Activated CD8-positive, alpha-beta memory T cell treated with anti-CD3 and anti-CD28 coated beads, Interleukin-2, amount 10 ng/mL, durations not matched to agents 7 days and 5 days (primary cell): ENCODE measurements around the gene VAC14. TPM values are rescaled to one million over a fixed set of nuclear protein-coding genes. Genes with fewer than 3 reads are reported as not detected.

Source experiments
- ATAC-seq: fragments of 150-1000 bp; cut with Tn5 transposase; one replicate; pipeline ENCODE4 v1.10.0; 2021; ENCODE audit warnings: moderate library complexity
- CTCF ChIA-PET: fragments of 350-600 bp; sonication (Branson Sonifier 250); formaldehyde crosslinking; loops from one replicate; lab custom pipeline; 2021; ENCODE audit warnings: antibody characterized with exemption; lab: Charles Lee
- DNase-seq: peaks from one replicate; pipeline ENCODE4 v3.0.0-alpha.2; 2020
- H3K27ac Mint-ChIP-seq: one replicate; pipeline ENCODE4 v1.8.0; 2021; ENCODE audit warnings: mild to moderate bottlenecking, mixed read lengths
- H3K27me3 Mint-ChIP-seq: one replicate; pipeline ENCODE4 v1.8.0; 2021; ENCODE audit warnings: mixed read lengths
- H3K36me3 Mint-ChIP-seq: one replicate; pipeline ENCODE4 v1.8.0; 2021; ENCODE audit warnings: mild to moderate bottlenecking, mixed read lengths
- H3K4me1 Mint-ChIP-seq: one replicate; pipeline ENCODE4 v1.8.0; 2021; ENCODE audit warnings: mixed read lengths
- H3K4me3 Mint-ChIP-seq: one replicate; pipeline ENCODE4 v1.8.0; 2021; ENCODE audit warnings: mild to moderate bottlenecking, moderate library complexity, mixed read lengths
- H3K9me3 Mint-ChIP-seq: one replicate; pipeline ENCODE4 v1.8.0; 2022; ENCODE audit warnings: low read depth, mixed read lengths
- total RNA-seq, 2 experiments: library from RNA; stranded (reverse); gene quantifications; one replicate each; pipeline ENCODE4 v1.2.3, GENCODE V29; 2021

The VAC14 gene
- total RNA-seq, 2 experiments from 2014 or later: 36.2 to 38.6 TPM

DNA sequence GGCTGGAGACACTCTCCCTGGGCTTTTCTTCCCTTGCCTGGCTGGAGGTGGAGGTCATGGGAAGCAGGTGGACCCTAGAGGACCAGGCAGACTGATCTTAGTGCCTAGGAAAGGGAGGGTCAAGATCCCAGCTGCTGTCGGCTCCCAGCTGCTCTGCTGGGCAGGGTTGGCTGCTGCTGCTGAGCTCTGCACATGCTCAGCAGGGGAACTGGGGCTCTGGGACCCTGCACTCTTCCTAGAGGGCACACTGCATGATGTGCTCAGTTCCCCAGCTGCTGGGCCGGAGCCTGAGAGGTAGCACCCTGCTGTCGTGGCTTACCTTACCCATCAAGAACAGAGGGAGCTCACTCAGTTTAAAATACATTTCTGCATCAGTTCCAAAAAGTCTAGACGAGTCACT, 34.3 kb downstream of the VAC14 start:
- H3K4me1 Mint-ChIP-seq: peaks cover 2% of the 10 kb centered on the region
- H3K9me3 Mint-ChIP-seq: no peaks in the 10 kb centered on the region
- no peak overlapping the region for H3K27ac Mint-ChIP-seq
- no peak for DNase-seq
- no peaks in the 10 kb centered on the region for H3K27me3 Mint-ChIP-seq
- CTCF ChIA-PET: no interaction called here
- no peak overlapping the region for H3K4me3 Mint-ChIP-seq
- no peaks in the 10 kb centered on the region for H3K36me3 Mint-ChIP-seq
- no peak for ATAC-seq

DNA sequence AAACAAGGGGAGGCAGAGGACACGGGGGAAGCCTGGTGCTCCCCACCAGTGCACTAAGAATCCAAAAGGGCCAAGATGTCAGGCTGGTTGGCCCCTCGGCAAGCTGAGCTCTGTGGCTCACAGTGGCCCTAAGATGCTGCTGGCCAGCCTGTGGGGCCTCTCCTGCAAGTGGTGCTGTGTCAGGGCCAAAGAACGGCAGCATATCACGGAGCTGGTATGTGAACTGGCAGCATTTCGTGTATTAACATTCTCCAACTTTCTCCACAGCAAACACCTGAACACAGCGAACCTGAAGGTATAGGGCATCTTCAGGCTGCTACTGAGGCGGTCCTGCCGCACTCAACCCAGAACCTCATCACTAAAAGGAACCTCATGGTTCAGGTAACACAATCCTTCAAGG, 34.8 kb downstream of the VAC14 start:
- CTCF ChIA-PET: no interaction called here
- H3K36me3 Mint-ChIP-seq: no peaks in the 10 kb centered on the region
- H3K4me3 Mint-ChIP-seq: no peak overlapping the region
- no peaks in the 10 kb centered on the region for H3K9me3 Mint-ChIP-seq
- H3K27me3 Mint-ChIP-seq: no peaks in the 10 kb centered on the region
- ATAC-seq: no peak
- no peak overlapping the region for H3K27ac Mint-ChIP-seq
- no peak for DNase-seq
- H3K4me1 Mint-ChIP-seq: peaks cover 2% of the 10 kb centered on the region

DNA sequence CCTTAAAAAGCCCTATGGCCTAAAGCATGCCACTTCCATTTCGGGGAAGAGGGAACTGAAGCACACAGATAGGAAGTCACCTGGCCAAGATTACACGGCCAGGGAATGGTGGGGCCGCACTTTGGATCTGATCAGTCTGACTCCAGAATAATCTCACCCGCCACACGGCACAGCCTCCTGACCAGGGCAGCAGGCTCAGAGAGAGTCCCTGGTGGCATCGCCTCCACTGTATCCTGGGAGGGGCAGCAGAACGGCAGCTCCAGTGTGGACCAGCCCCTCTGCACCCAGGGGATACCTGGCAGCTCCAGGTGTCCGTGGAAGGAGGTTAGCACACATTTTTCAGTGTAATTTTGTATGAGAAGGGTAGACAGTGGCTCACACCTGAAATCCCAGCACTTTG, 35.5 kb downstream of the VAC14 start:
- CTCF ChIA-PET: no interaction called here
- H3K27ac Mint-ChIP-seq: no peak overlapping the region
- H3K9me3 Mint-ChIP-seq: no peaks in the 10 kb centered on the region
- no peaks in the 10 kb centered on the region for H3K4me1 Mint-ChIP-seq
- H3K36me3 Mint-ChIP-seq: no peaks in the 10 kb centered on the region
- no peak overlapping the region for H3K4me3 Mint-ChIP-seq
- no peaks in the 10 kb centered on the region for H3K27me3 Mint-ChIP-seq
- ATAC-seq: no peak
- no peak for DNase-seq

DNA sequence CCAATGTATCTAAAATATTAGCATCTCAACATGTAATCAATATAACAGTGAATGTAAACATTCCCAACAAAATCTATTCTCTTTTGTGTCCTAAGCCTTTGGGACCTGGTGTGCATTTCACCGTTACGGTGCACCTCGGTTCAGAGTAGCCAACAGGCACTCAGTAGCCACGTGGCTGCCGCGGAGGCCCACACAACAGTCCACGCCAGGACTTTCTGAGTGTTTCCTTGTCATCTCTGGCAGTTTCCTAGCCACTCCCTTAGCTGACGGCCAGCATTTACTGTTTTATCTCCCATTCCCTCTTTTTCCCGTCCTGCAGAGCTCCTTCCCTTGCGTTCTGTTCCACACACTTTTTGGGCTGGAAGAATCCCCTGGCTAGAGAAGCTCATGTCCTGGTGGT, 36.3 kb downstream of the VAC14 start:
- Mint-ChIP-seq H3K4me1 (no peaks in the 10 kb centered on the region), H3K27ac (no peak overlapping the region), H3K36me3 (no peaks in the 10 kb centered on the region), H3K27me3 (no peaks in the 10 kb centered on the region), H3K9me3 (no peaks in the 10 kb centered on the region), H3K4me3 (no peak overlapping the region)
- no peak for DNase-seq
- CTCF ChIA-PET: no interaction called here
- ATAC-seq: no peak

DNA sequence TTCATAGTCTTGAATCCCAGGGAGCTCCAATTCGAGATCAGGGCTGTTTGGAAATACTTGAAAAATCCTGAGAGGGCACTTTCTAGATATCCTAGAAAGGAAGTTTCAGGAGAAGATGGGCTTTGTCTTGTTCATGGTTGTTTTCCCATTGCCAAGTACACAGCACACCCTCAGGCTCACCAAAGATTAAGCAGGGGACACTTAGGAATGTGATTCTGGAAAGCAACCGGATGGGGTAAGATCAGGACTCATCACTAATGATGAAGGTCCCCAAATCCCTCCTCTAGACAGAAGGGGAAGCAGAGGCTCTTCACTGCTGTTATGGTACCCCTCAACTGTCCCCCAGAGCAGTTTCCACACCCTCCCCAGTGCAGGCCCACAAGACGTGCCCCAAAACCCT, 40.7 kb downstream of the VAC14 start:
- H3K36me3 Mint-ChIP-seq: peaks cover 2% of the 10 kb centered on the region
- no peaks in the 10 kb centered on the region for H3K27me3 Mint-ChIP-seq
- no peaks in the 10 kb centered on the region for H3K9me3 Mint-ChIP-seq
- no peak for DNase-seq
- no peaks in the 10 kb centered on the region for H3K4me1 Mint-ChIP-seq
- no peak overlapping the region for H3K27ac Mint-ChIP-seq
- no peak for ATAC-seq
- CTCF ChIA-PET: interaction anchor here (5.8 kb wide), 1 partner anchor 10 kb away, joined by 27 read pairs; no protein-coding TSS in a partner anchor
- no peak overlapping the region for H3K4me3 Mint-ChIP-seq

DNA sequence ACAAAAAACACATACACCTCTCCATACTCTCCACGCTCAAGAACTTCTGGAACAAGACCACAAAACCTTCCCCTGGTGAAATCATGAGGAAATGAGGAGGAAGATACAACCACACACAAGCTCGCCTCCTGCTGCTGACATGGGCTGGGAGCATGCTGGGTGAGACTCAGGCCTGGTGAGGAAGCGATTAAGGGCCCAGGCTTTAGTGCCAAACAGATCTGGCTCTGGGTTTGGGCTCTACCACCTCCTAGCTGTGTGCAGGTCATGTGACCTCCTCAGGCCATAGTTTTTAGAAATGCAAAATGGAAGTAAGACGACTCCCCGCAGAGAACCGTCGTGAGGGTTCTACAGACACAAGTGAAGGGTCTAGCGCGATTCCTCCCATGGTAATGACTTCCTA, 41.3 kb downstream of the VAC14 start:
- no peak for DNase-seq
- Mint-ChIP-seq H3K4me3 (no peak overlapping the region), H3K4me1 (no peaks in the 10 kb centered on the region), H3K27ac (no peak overlapping the region), H3K9me3 (no peaks in the 10 kb centered on the region), H3K27me3 (no peaks in the 10 kb centered on the region), H3K36me3 (peaks cover 2% of the 10 kb centered on the region)
- ATAC-seq: no peak
- CTCF ChIA-PET: interaction anchor here (5.8 kb wide), 1 partner anchor 10 kb away, joined by 27 read pairs; no protein-coding TSS in a partner anchor

DNA sequence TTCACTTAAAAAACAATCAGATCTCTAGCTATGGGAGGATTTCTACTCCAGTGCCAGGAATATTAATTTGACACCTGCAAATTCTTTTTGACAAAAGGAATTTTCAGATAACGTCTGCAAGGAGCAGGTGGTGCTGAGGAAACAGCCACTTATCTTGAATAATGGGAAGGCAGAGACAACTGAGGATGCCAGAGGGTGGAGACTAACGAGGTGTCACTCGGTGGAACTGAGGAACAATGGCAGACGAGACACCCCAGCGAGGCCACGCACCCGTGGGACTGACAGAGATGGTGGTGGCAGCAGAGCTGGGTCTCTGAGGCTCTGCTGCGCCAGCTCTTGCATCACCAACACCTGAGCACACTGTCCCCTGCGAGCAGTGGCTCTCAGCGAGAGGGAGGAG, 42.2 kb downstream of the VAC14 start:
- ATAC-seq: no peak
- Mint-ChIP-seq H3K4me1 (no peaks in the 10 kb centered on the region), H3K36me3 (peaks cover 2% of the 10 kb centered on the region), H3K4me3 (no peak overlapping the region), H3K27me3 (no peaks in the 10 kb centered on the region), H3K9me3 (no peaks in the 10 kb centered on the region), H3K27ac (peak overlapping the region; percentile 29)
- CTCF ChIA-PET: interaction anchor here (0.8 to 5.8 kb wide), 2 partner anchors 11 to 434 kb away, joined by 3 to 27 read pairs; no protein-coding TSS in a partner anchor
- DNase-seq: no peak

DNA sequence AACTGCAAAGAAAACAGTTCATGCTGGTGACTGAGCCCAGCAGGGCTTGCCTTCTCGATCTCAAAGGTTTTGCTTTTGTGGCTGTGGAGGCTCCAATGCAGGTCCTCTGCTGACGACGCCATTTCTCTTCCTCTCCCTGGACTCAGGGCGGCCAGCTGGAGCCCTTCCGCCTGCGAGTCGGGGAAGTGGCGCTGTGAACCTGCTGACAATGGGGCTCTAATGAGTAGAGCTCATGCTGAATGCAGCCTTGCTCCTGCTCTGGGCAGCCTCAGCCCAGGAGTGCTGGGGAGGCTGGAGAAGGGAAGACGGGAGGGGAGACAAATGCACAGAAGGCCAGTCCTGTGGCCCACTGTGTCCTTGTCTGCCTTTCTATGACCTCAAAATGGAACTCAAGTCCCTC, 43.8 kb downstream of the VAC14 start:
- CTCF ChIA-PET: interaction anchor here (1.3 to 5.8 kb wide), 2 partner anchors 13 to 19 kb away, joined by 3 to 27 read pairs; no protein-coding TSS in a partner anchor
- Mint-ChIP-seq H3K27ac (no peak overlapping the region), H3K9me3 (no peaks in the 10 kb centered on the region), H3K27me3 (no peaks in the 10 kb centered on the region), H3K4me3 (no peak overlapping the region), H3K4me1 (no peaks in the 10 kb centered on the region), H3K36me3 (peaks cover 2% of the 10 kb centered on the region)
- ATAC-seq: no peak
- DNase-seq: no peak

DNA sequence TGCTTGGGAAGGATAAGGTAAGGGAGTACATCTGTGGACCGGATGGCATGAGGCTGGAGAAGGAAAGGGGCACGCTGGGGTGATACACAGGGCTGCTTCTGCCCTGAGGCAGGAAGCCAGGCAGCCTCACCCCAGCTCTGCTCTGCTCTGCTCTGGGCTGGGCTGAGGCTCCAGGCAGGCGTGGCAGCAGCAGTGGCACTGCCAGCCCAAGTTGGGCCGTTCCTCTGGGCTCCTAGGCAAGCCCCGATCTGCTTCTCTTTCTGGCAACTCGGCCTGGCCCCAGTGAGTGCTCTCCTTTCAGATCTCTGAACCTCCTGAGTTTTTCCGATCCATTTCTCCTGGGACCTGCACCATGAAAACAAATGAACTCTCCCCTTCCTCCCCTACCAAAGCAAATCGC, 44.9 kb downstream of the VAC14 start:
- CTCF ChIA-PET: interaction anchor here (1.2 kb wide), 1 partner anchor 14 kb away, joined by 4 read pairs; no protein-coding TSS in a partner anchor

DNA sequence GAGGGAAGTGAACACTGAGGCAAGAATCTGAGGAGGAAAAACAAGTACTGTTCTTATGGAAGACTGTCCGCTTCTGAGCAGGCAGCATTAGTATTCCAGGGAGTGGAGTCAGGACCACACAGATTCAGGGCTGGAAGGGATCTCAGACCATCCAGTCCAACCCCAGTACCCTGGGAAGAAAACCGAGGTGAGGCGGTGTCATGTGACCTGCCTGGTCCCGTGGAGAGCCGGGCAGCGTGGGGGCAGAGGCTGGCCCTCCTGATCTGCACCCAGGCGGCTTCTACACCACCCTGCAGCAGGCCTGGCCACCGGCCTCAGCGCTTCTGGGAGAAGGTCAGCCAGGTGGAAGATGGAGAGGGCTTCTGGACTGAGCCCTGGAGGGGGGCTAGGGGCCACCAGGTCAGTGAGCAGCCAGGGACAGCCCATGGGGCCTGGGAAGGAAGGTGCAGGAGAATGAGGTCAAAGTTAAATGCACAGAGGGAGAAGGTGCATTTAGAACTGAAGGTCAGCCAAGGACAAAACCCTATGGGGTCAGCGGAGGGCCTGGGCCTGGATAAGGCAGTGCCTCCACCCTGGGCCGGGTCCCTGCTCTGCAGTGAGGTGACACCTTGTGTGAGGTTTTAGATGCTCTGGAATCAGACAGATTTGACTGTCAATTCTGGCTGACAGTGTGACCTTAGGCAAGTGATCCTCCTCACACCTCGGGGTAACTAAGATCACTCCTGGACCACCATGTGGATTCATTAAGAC, 45.9 kb downstream of the VAC14 start:
- peak overlapping the region; percentile 30 for H3K27ac Mint-ChIP-seq

More for the DNA sequence above, 44.9 kb downstream of the VAC14 start:
- peaks cover 2% of the 10 kb centered on the region for H3K36me3 Mint-ChIP-seq
- ATAC-seq (no peak), DNase-seq (no peak)
- H3K4me1 Mint-ChIP-seq: no peaks in the 10 kb centered on the region
- H3K27me3 Mint-ChIP-seq: no peaks in the 10 kb centered on the region
- H3K27ac Mint-ChIP-seq: no peak overlapping the region
- H3K9me3 Mint-ChIP-seq: no peaks in the 10 kb centered on the region
- no peak overlapping the region for H3K4me3 Mint-ChIP-seq

DNA sequence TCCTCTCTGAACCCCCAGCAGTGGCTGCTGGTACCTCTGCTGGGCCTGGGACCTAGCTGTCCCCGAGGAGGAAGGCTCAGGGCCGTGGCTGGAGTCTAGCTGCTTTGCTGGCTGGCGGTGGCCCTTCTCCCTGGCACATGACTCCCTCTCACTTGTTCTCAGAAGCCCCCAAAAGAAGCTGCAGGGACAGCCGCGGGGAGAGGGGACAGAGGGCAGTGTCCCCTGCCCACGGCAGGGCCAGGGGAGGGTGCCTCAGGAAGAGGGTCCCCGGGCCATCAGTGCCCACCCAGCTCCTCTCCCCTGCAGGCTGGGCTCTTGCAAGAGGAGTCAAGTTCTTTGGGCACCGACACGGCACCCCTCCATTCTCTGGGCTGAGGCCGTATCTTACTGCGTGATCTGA, 46.6 kb downstream of the VAC14 start:
- no peak overlapping the region for H3K4me3 Mint-ChIP-seq
- H3K27ac Mint-ChIP-seq: no peak overlapping the region
- no peak for DNase-seq
- peaks cover 2% of the 10 kb centered on the region for H3K36me3 Mint-ChIP-seq
- H3K4me1 Mint-ChIP-seq: no peaks in the 10 kb centered on the region
- H3K9me3 Mint-ChIP-seq: no peaks in the 10 kb centered on the region
- no peak for ATAC-seq
- no peaks in the 10 kb centered on the region for H3K27me3 Mint-ChIP-seq
- CTCF ChIA-PET: no interaction called here

More for the DNA sequence above, 45.9 kb downstream of the VAC14 start:
- DNase-seq (no peak), ATAC-seq (no peak)
- Mint-ChIP-seq H3K4me3 (no peak overlapping the region), H3K9me3 (no peaks in the 10 kb centered on the region), H3K4me1 (no peaks in the 10 kb centered on the region), H3K36me3 (peaks cover 2% of the 10 kb centered on the region), H3K27me3 (no peaks in the 10 kb centered on the region)
- CTCF ChIA-PET: interaction anchor here (1.2 kb wide), 1 partner anchor 15 kb away, joined by 4 read pairs; no protein-coding TSS in a partner anchor

DNA sequence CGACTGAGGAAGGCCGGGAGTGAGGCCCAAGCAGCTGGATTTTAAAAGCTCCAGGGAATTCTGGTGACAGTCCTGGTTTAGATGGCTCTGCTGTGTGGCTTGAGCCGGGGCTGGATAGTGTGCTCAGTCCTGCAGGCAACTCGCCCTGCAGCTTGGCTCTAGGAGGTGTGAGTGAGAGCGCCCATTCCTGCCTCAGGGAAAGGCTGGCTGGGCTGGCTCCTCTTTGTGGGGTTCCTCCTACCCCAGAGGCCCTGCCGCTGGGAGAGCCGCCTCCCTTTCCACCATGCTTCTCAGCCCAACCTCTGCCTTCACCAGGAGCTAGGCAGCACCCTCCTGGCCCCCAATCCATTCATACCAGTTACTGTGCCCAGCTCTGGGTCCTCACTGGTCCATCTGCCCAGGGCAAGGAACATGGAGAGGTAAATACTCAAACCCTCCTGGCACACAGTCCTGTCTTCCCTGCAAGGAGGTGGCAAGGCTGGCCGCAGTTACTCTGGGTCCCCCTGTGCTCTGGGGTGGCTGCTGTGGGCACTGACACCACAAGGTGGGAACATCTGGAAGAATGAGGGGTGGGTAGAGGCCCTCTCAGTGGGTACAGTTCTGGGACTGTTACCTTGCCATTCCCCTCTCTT, 47.1 kb downstream of the VAC14 start:
- no peaks in the 10 kb centered on the region for H3K36me3 Mint-ChIP-seq

DNA sequence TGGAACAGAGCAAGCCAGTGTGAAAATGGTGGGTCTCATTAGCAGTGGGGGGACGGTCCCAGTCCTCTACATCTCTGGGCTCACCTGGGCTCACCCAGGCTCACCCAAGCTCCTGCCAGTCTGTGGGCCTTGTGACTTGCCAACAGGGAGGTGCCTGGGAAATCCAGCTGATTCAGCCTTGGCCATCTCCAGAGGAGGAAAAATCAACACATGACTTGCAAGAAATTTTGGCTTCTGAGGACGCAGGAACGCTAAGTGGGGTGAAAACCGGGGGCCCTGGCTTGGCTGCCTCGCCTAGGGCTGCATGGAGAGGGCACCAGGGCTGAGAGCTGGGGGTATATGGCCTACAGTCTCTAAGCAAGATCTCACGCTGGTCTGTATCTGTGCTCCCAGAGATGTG, 47.7 kb downstream of the VAC14 start:
- no peak overlapping the region for H3K27ac Mint-ChIP-seq
- no peaks in the 10 kb centered on the region for H3K9me3 Mint-ChIP-seq
- ATAC-seq (no peak), DNase-seq (no peak)
- H3K4me3 Mint-ChIP-seq: no peak overlapping the region
- CTCF ChIA-PET: no interaction called here
- H3K27me3 Mint-ChIP-seq: no peaks in the 10 kb centered on the region
- H3K4me1 Mint-ChIP-seq: peaks cover 2% of the 10 kb centered on the region
- no peaks in the 10 kb centered on the region for H3K36me3 Mint-ChIP-seq

More for the DNA sequence above, 47.1 kb downstream of the VAC14 start:
- DNase-seq: no peak
- Mint-ChIP-seq H3K27me3 (no peaks in the 10 kb centered on the region), H3K27ac (no peak overlapping the region), H3K4me3 (no peak overlapping the region), H3K9me3 (no peaks in the 10 kb centered on the region), H3K4me1 (no peaks in the 10 kb centered on the region)
- ATAC-seq: no peak
- CTCF ChIA-PET: no interaction called here

DNA sequence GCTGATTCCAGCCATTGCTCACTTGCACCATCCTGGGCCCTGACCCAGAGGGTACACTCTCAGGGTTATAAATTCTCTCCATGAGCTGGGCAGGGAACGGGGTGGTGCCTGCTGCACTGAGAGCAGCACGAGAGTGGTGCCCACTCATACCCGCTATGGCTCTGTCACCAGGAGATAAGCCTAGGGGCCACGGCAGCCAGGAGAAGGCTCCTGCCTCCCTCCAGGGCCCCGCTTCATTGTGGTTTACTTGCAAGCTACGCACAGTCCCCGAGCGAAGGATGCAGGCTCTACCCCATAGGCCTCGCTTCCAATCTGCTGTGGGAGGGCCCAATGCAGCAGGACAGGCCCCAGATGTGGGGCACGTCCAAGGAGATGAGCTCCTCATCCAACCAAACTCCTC, 48.5 kb downstream of the VAC14 start:
- H3K4me1 Mint-ChIP-seq: peaks cover 10% of the 10 kb centered on the region
- CTCF ChIA-PET: interaction anchor here (1.0 kb wide), 1 partner anchor 18 kb away, joined by 4 read pairs; no protein-coding TSS in a partner anchor

More for the DNA sequence above, 48.5 kb downstream of the VAC14 start:
- no peaks in the 10 kb centered on the region for H3K36me3 Mint-ChIP-seq
- H3K9me3 Mint-ChIP-seq: no peaks in the 10 kb centered on the region
- no peak overlapping the region for H3K27ac Mint-ChIP-seq
- no peak for DNase-seq
- no peak overlapping the region for H3K4me3 Mint-ChIP-seq
- H3K27me3 Mint-ChIP-seq: no peaks in the 10 kb centered on the region
- ATAC-seq: no peak
